ENCODE measurements around the gene PLA2G1B.

PLA2G1B gene

DNA sequence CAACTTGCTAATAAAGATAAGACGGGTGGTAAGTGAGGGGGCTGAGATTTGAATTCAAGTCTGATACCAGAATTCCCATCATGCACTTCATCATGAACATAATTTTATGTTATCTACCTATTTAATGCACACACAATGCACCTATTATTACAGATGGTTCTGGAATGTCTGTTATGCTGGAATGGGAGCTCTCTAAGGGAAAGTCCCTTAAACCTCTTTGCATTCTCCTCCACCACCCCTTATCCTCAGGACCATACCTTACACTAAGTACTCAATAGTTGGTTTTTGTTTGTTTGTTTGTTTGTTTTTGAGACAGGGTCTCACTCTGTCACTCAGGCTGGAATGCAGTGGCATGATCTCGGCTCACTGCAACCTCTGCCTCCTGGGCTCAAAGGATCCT is 48.4 kb upstream of the PLA2G1B start:
- no peaks in the 10 kb centered on the region for H3K9me2 ChIP-seq (replicated peaks; ENCODE audit: insufficient read depth, low read length)
- H2AFZ ChIP-seq (ENCODE audit: low read length), result no peak overlapping the region
- H3K36me3 ChIP-seq (replicated peaks; ENCODE audit: insufficient read depth, low read length), result no peaks in the 10 kb centered on the region
- no peaks in the 10 kb centered on the region for H3K79me2 ChIP-seq (ENCODE audit: low read length)
- H3K4me2 ChIP-seq (ENCODE audit: low read depth, low read length), result no peak overlapping the region
- H3F3A ChIP-seq (ENCODE audit: insufficient read depth, low read length), result no peaks in the 10 kb centered on the region
- H3K4me3 ChIP-seq (ENCODE audit: low read length), result no peak overlapping the region
- H3K27me3 ChIP-seq (replicated peaks; ENCODE audit: insufficient read depth, low read length), result peaks cover 10% of the 10 kb centered on the region
- H3K4me1 ChIP-seq (ENCODE audit: low read length), result no peaks in the 10 kb centered on the region
- no peaks in the 10 kb centered on the region for H4K20me1 ChIP-seq (ENCODE audit: insufficient read depth, low read length)
- H3K9ac ChIP-seq (ENCODE audit: low read length), result no peak overlapping the region
- TF ChIP-seq, protein P1, sequence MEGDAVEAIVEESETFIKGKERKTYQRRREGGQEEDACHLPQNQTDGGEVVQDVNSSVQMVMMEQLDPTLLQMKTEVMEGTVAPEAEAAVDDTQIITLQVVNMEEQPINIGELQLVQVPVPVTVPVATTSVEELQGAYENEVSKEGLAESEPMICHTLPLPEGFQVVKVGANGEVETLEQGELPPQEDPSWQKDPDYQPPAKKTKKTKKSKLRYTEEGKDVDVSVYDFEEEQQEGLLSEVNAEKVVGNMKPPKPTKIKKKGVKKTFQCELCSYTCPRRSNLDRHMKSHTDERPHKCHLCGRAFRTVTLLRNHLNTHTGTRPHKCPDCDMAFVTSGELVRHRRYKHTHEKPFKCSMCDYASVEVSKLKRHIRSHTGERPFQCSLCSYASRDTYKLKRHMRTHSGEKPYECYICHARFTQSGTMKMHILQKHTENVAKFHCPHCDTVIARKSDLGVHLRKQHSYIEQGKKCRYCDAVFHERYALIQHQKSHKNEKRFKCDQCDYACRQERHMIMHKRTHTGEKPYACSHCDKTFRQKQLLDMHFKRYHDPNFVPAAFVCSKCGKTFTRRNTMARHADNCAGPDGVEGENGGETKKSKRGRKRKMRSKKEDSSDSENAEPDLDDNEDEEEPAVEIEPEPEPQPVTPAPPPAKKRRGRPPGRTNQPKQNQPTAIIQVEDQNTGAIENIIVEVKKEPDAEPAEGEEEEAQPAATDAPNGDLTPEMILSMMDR (IDR thresholded peaks at IDR 0.05; ENCODE audit: low read length), result no peak
- no peak for TF ChIP-seq EZH2phosphoT487 (IDR thresholded peaks at IDR 0.05; ENCODE audit: low read length)
- H3K27ac ChIP-seq (ENCODE audit: low read length), result no peak overlapping the region
- no peaks in the 10 kb centered on the region for H3K9me3 ChIP-seq (replicated peaks; ENCODE audit: insufficient read depth, low read length)
- DNase-seq, result no peak

DNA sequence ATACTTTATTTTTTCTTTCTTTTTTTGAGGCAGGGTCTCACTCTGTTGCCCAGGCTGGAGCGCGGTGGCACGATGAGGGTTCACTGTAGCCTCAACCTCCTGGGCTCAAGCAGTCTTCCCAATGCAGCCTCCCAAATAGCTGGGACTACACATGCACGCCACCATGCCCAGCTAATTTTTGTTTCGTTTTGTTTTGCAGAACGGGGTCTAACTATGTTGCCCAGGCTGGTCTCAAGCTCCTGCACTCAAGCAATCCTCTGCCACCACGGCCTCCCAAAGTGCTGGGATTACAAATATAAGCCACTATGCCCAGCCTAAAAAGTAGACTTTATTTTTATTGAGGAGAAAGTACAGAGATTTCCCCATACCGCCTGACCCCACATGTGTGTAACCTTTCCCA is 46.1 kb upstream of the PLA2G1B start:
- H3K4me3 ChIP-seq (ENCODE audit: low read length), result no peak overlapping the region
- H3K9me3 ChIP-seq (replicated peaks; ENCODE audit: insufficient read depth, low read length), result no peaks in the 10 kb centered on the region
- H3K79me2 ChIP-seq (ENCODE audit: low read length), result no peaks in the 10 kb centered on the region
- H2AFZ ChIP-seq (ENCODE audit: low read length), result no peak overlapping the region
- H3K27ac ChIP-seq (ENCODE audit: low read length), result no peak overlapping the region
- DNase-seq, result no peak
- H3K9me2 ChIP-seq (replicated peaks; ENCODE audit: insufficient read depth, low read length), result no peaks in the 10 kb centered on the region
- no peaks in the 10 kb centered on the region for H4K20me1 ChIP-seq (ENCODE audit: insufficient read depth, low read length)
- H3K4me2 ChIP-seq (ENCODE audit: low read depth, low read length), result no peak overlapping the region
- no peaks in the 10 kb centered on the region for H3K4me1 ChIP-seq (ENCODE audit: low read length)
- H3K27me3 ChIP-seq (replicated peaks; ENCODE audit: insufficient read depth, low read length), result peaks cover 28% of the 10 kb centered on the region
- H3K9ac ChIP-seq (ENCODE audit: low read length), result no peak overlapping the region
- no peak for TF ChIP-seq EZH2 (optimal IDR thresholded peaks at IDR 0.05; ENCODE audit: low read depth, low read length)
- no peak for TF ChIP-seq EZH2phosphoT487 (IDR thresholded peaks at IDR 0.05; ENCODE audit: low read length)
- TF ChIP-seq, protein P1 (IDR thresholded peaks at IDR 0.05; ENCODE audit: low read length), result no peak
- H3K36me3 ChIP-seq (replicated peaks; ENCODE audit: insufficient read depth, low read length), result no peaks in the 10 kb centered on the region
- no peaks in the 10 kb centered on the region for H3F3A ChIP-seq (ENCODE audit: insufficient read depth, low read length)

DNA sequence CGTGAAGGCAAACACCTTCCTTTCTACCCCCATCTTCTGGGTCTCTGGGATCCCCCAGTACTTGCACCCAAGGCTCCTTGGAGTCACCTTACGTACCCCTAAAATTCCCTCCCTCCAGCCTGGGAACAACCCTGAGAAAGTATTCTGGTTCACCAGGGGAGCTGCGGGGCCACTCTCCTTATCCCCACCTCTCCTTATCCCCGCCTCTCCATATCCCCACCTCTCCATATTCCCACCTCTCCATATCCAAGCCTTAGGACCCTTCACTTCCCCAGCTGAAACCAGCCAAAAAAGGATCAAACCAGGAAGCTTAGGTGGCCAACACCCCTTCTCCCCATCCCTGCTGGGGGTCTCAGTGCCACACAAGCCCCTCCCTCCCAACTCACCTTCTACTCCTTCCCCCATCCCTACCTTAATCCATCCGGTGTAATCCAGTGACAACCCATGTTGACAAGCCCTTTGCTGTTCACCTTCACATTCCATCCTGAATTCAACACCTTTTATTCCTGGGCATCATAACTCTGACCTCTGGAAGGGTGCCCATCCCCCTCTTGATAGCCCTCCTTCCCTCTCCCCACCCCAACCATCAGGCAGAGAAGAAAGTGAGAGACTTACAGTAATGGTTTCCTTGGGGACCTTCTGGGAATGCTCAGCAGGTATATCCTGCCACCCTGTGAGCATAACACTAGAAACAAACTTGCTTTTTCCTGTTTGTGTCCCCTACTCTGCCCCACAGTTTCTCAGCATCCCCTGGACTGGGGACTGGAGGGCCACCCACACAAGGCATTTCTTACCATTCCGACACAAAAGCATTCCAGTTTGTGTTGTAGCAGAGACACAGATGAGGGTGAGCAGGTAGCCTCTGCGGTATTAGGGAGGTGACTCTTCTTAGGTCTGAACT is 43.0 kb upstream of the PLA2G1B start:
- no peaks in the 10 kb centered on the region for H3K9me3 ChIP-seq (replicated peaks; ENCODE audit: insufficient read depth, low read length)
- H3K4me2 ChIP-seq (ENCODE audit: low read depth, low read length), result no peak overlapping the region
- H3K27me3 ChIP-seq (replicated peaks; ENCODE audit: insufficient read depth, low read length), result peaks cover 46% of the 10 kb centered on the region
- no peaks in the 10 kb centered on the region for H3K4me1 ChIP-seq (ENCODE audit: low read length)
- no peaks in the 10 kb centered on the region for H3F3A ChIP-seq (ENCODE audit: insufficient read depth, low read length)
- no peak overlapping the region for H3K9ac ChIP-seq (ENCODE audit: low read length)
- DNase-seq, result no peak
- H3K27ac ChIP-seq (ENCODE audit: low read length), result no peak overlapping the region
- H2AFZ ChIP-seq (ENCODE audit: low read length), result no peak overlapping the region
- H4K20me1 ChIP-seq (ENCODE audit: insufficient read depth, low read length), result no peaks in the 10 kb centered on the region
- H3K36me3 ChIP-seq (replicated peaks; ENCODE audit: insufficient read depth, low read length), result no peaks in the 10 kb centered on the region
- no peak overlapping the region for H3K4me3 ChIP-seq (ENCODE audit: low read length)
- no peaks in the 10 kb centered on the region for H3K79me2 ChIP-seq (ENCODE audit: low read length)
- TF ChIP-seq EZH2 (optimal IDR thresholded peaks at IDR 0.05; ENCODE audit: low read depth, low read length) (no peak), EZH2phosphoT487 (IDR thresholded peaks at IDR 0.05; ENCODE audit: low read length) (no peak)
- TF ChIP-seq, protein P1 (IDR thresholded peaks at IDR 0.05; ENCODE audit: low read length), result no peak
- no peaks in the 10 kb centered on the region for H3K9me2 ChIP-seq (replicated peaks; ENCODE audit: insufficient read depth, low read length)
